IMR-90 (cell line): ENCODE measurements around the gene ANKS3. TPM values are rescaled to one million over a fixed set of nuclear protein-coding genes. Genes with fewer than 3 reads are reported as not detected.

Source experiments
- ATAC-seq: fragments of 200-7000 bp; cut with Tn5 transposase; 2 replicates; pipeline ENCODE4 v1.9.1; 2020; ENCODE audit warnings: low read depth, mild to moderate bottlenecking, moderate library complexity
- BruUV-seq: library from RNA; stranded (reverse); fragments of 400-500 nt; replicated peaks from 2 replicates; lab custom pipeline; 2021; lab: Mats Ljungman, UMichigan
- CTCF ChIA-PET: fragments of 300-600 bp; formaldehyde crosslinking; extraction: SDS; loops from one replicate; lab custom pipeline; 2021; ENCODE audit warnings: antibody characterized with exemption; lab: Yijun Ruan, JAX
- POLR2A ChIA-PET: fragments of 300-600 bp; sonication (Branson Sonifier 250); formaldehyde crosslinking; loops from one replicate; lab custom pipeline; 2022; ENCODE audit warnings: antibody characterized with exemption; ENCODE audit not compliant: unreplicated experiment; lab: Charles Lee
- DNase-seq: peaks from one replicate; pipeline ENCODE4 v3.0.0; 2013
- H2AFZ ChIP-seq: replicated peaks from 2 replicates; pipeline ENCODE3; 2013; ENCODE audit warnings: low read length, mild to moderate bottlenecking; ENCODE audit not compliant: poor library complexity
- H2AK5ac ChIP-seq: 2 replicates; pipeline ENCODE4 v1.6.1; 2013; ENCODE audit warnings: low read depth, low read length, inconsistent platforms
- H2AK9ac ChIP-seq: replicated peaks from 2 replicates; pipeline ENCODE3; 2013; ENCODE audit warnings: mild to moderate bottlenecking, low read depth, low read length, moderate library complexity; ENCODE audit not compliant: poor library complexity
- H2BK120ac ChIP-seq: 2 replicates; pipeline ENCODE4 v1.6.1; 2013; ENCODE audit warnings: low read depth, low read length, inconsistent platforms
- H2BK15ac ChIP-seq: 3 replicates; pipeline ENCODE4 v1.6.1; 2013; ENCODE audit warnings: low read depth, low read length, inconsistent platforms
- H2BK20ac ChIP-seq: 2 replicates; pipeline ENCODE4 v1.6.1; 2013; ENCODE audit warnings: low read depth, mild to moderate bottlenecking, inconsistent platforms, low read length, moderate library complexity
- H2BK5ac ChIP-seq: 2 replicates; pipeline ENCODE4 v1.6.1; 2013; ENCODE audit warnings: mild to moderate bottlenecking, low read depth, low read length, inconsistent platforms; ENCODE audit not compliant: poor library complexity, severe bottlenecking
- H3K14ac ChIP-seq: replicated peaks from 2 replicates; pipeline ENCODE4 v1.6.1; 2013; ENCODE audit warnings: low read depth, low read length, inconsistent platforms
- H3K18ac ChIP-seq: 2 replicates; pipeline ENCODE4 v1.6.1; 2013; ENCODE audit warnings: low read depth, low read length, control low read depth
- H3K23ac ChIP-seq: 2 replicates; pipeline ENCODE4 v1.6.1; 2013; ENCODE audit warnings: low read depth, low read length, inconsistent platforms
- H3K27ac ChIP-seq: 2 replicates; pipeline ENCODE4 v1.5.1; 2013; ENCODE audit warnings: mild to moderate bottlenecking, control low read depth, low read length; ENCODE audit not compliant: insufficient read depth
- H3K27me3 ChIP-seq: 2 replicates; pipeline ENCODE4 v1.6.1; 2013; ENCODE audit warnings: low read length; ENCODE audit not compliant: control insufficient read depth, insufficient read depth
- H3K36me3 ChIP-seq: 2 replicates; pipeline ENCODE4 v1.6.1; 2013; ENCODE audit warnings: low read length, mixed read lengths; ENCODE audit not compliant: control insufficient read depth, insufficient read depth
- H3K4ac ChIP-seq: 2 replicates; pipeline ENCODE4 v1.6.1; 2013; ENCODE audit warnings: low read depth, low read length, inconsistent platforms
- H3K4me1 ChIP-seq: 2 replicates; pipeline ENCODE4 v1.6.1; 2013; ENCODE audit warnings: low read length, mixed read lengths; ENCODE audit not compliant: control insufficient read depth, insufficient read depth
- H3K4me2 ChIP-seq: 2 replicates; pipeline ENCODE4 v1.6.1; 2013; ENCODE audit warnings: low read depth, mild to moderate bottlenecking, control low read depth, low read length, moderate library complexity
- H3K4me3 ChIP-seq: 2 replicates; pipeline ENCODE4 v1.5.1; 2013; ENCODE audit warnings: low read depth, mild to moderate bottlenecking, control low read depth, low read length, moderate library complexity; ENCODE audit not compliant: insufficient read depth
- H3K56ac ChIP-seq: 2 replicates; pipeline ENCODE4 v1.6.1; 2013; ENCODE audit warnings: low read length, inconsistent platforms; ENCODE audit not compliant: insufficient read depth; ENCODE audit errors: extremely low read depth
- H3K79me1 ChIP-seq, 2 experiments: 2 replicates each; pipeline ENCODE4 v1.6.1; 2013; ENCODE audit warnings: low read length in 2 of 2, inconsistent platforms in 1 of 2, low read depth in 1 of 2
- H3K9ac ChIP-seq: 2 replicates; pipeline ENCODE4 v1.6.1; 2013; ENCODE audit warnings: low read depth, low read length, control low read depth
- H3K9me1 ChIP-seq: 2 replicates; pipeline ENCODE4 v1.6.1; 2013; ENCODE audit warnings: low read length, inconsistent platforms; ENCODE audit not compliant: insufficient read depth
- H3K9me3 ChIP-seq: 2 replicates; pipeline ENCODE4 v1.6.1; 2013; ENCODE audit warnings: low read length; ENCODE audit not compliant: control insufficient read depth, insufficient read depth
- H4K20me1 ChIP-seq: 2 replicates; pipeline ENCODE4 v1.6.1; 2013; ENCODE audit warnings: low read length, inconsistent platforms; ENCODE audit not compliant: insufficient read depth
- H4K5ac ChIP-seq: 2 replicates; pipeline ENCODE4 v1.6.1; 2013; ENCODE audit warnings: mild to moderate bottlenecking, low read depth, low read length, control low read depth
- H4K8ac ChIP-seq, 2 experiments: 2 replicates each; pipeline ENCODE4 v1.6.1; 2013; ENCODE audit warnings: low read depth in 2 of 2, low read length in 2 of 2, control low read depth in 1 of 2, inconsistent platforms in 1 of 2
- H4K91ac ChIP-seq: 2 replicates; pipeline ENCODE4 v1.6.1; 2013; ENCODE audit warnings: low read depth, low read length, inconsistent platforms; ENCODE audit not compliant: insufficient read depth
- BHLHE40 ChIP-seq: fragments of 150-350 bp; IDR thresholded peaks from 2 replicates; pipeline ENCODE4 v1.6.1; 2016; ENCODE audit warnings: mild to moderate bottlenecking, low read depth, low read length
- MAFK ChIP-seq: IDR thresholded peaks from 2 replicates; pipeline ENCODE4 v1.6.1; 2012; ENCODE audit warnings: low read depth, low read length, improper control_type of control experiment
- RAD21 ChIP-seq: IDR thresholded peaks from 2 replicates; pipeline ENCODE4 v1.6.1; 2012; ENCODE audit warnings: low read length, improper control_type of control experiment
- WGBS, 2 experiments: methylation state at CpG; one replicate each; pipeline versions ENCODE4 v1.1.5 to v1.1.7; 2013; ENCODE audit warnings: missing lambda C conversion rate in 2 of 2; ENCODE audit not compliant: insufficient read length in 1 of 2; ENCODE audit errors: extremely low coverage in 2 of 2; 5-methylcytosine and 5-hydroxymethylcytosine counted together
- dilution Hi-C: fragments of 300-500 bp; cut with HindIII; formaldehyde crosslinking; loops from one replicate; pipeline ENCODE4 v1.14.3; 2018; ENCODE audit warnings: low sequenced_read_pairs; ENCODE audit not compliant: unreplicated experiment
- in situ Hi-C: fragments of 300-500 bp; cut with MboI; formaldehyde crosslinking; loops from 3 replicates; pipeline ENCODE4 v1.14.3; 2019; ENCODE audit warnings: low sequenced_read_pairs, inconsistent platforms, mixed read lengths
- intact Hi-C: fragments of 100-400 bp; cut with micrococcal nuclease; formaldehyde crosslinking; loops from 2 replicates; pipeline ENCODE4 v1.10.0; 2022
- polyA plus RNA-seq, 3 experiments: library from polyadenylated mRNA; depleted of rRNA; stranded (reverse); fragments of >200 nt; gene quantifications; 2 replicates each; pipeline ENCODE4 v1.2.3, GENCODE V29; 2012; ENCODE audit warnings: low replicate concordance in 1 of 3
- total RNA-seq: library from RNA; depleted of rRNA; stranded (reverse); fragments of >200 nt; gene quantifications from 2 replicates; pipeline ENCODE4 v1.2.3, GENCODE V29; 2012

The ANKS3 gene
- total and polyA plus RNA-seq, 2 of the 4 experiments (the other 2 are of a cell fraction): 24.4 to 25.0 TPM

DNA sequence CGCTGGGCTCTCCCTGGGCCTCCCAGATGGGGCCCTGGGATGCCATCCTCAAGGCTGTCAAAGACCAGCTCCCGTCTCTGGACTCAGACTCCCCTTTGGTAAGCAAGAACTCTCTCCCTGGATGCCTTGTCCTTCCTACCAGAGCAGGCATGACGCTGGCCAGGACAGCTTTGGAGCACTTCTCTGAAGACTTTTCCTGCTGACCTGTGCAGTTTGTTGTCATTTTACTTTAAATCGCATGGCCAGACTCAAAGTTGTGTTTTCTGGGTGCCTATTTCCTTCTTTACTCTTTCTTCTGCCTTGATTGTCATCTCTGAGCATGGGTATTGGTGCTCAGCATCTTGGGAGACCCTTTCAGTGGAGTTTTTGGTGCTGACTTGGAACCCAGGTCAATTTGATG is 2.5 kb upstream of the ANKS3 start:
- TF ChIP-seq RAD21 (no peak), BHLHE40 (no peak), MAFK (peak; percentile 52)
- no peak overlapping the region for H4K5ac ChIP-seq
- POLR2A ChIA-PET: no interaction called here
- intact Hi-C loops (no loop called here), dilution Hi-C loops (no loop called here), in situ Hi-C loops (no loop called here)
- H3K27ac ChIP-seq: no peak overlapping the region
- H3K23ac ChIP-seq: no peak overlapping the region
- no peaks in the 10 kb centered on the region for H3K9me3 ChIP-seq
- H4K91ac ChIP-seq: no peak overlapping the region
- no peak overlapping the region for H4K8ac ChIP-seq
- H2BK5ac ChIP-seq: no peak overlapping the region
- H3K4me3 ChIP-seq: no peak overlapping the region
- H3K36me3 ChIP-seq: no peaks in the 10 kb centered on the region
- no peak for ATAC-seq
- H2BK20ac ChIP-seq: no peak overlapping the region
- WGBS, 2 experiments: 91% methylated on average over 3 of the region's 4 CpGs; no CpG with 5 or more reads in 1 of the 2 experiments
- H2BK15ac ChIP-seq: no peak overlapping the region
- no peak overlapping the region for H2BK120ac ChIP-seq
- CTCF ChIA-PET: no interaction called here
- H3K9me1 ChIP-seq: peaks cover 4% of the 10 kb centered on the region; the same call in 1 of the 2 replicates
- peaks cover 13 to 22% of the 10 kb centered on the region in 2 experiments for H3K79me1 ChIP-seq
- no peak overlapping the region for H2AK5ac ChIP-seq
- H3K9ac ChIP-seq: no peak overlapping the region
- no peak overlapping the region for H3K18ac ChIP-seq
- peaks cover 3% of the 10 kb centered on the region; the same call in 1 of the 2 replicates for H4K20me1 ChIP-seq
- DNase-seq: no peak
- no peak overlapping the region for H2AK9ac ChIP-seq
- H2AFZ ChIP-seq: no peak overlapping the region
- H3K4me1 ChIP-seq: peaks cover 4% of the 10 kb centered on the region
- no peak overlapping the region for H3K4me2 ChIP-seq
- no peaks in the 10 kb centered on the region for H3K27me3 ChIP-seq
- no TSS peak for BruUV-seq
- no peak overlapping the region for H3K14ac ChIP-seq
- no peak overlapping the region for H3K56ac ChIP-seq
- no peak overlapping the region for H3K4ac ChIP-seq
